ENCODE results near the gene CLEC2L.
"Not testable (repeated sequence)": the region's sequence is repeated elsewhere in the genome, so short reads cannot be mapped to it uniquely, and the experiment has no call there.

The CLEC2L gene

DNA sequence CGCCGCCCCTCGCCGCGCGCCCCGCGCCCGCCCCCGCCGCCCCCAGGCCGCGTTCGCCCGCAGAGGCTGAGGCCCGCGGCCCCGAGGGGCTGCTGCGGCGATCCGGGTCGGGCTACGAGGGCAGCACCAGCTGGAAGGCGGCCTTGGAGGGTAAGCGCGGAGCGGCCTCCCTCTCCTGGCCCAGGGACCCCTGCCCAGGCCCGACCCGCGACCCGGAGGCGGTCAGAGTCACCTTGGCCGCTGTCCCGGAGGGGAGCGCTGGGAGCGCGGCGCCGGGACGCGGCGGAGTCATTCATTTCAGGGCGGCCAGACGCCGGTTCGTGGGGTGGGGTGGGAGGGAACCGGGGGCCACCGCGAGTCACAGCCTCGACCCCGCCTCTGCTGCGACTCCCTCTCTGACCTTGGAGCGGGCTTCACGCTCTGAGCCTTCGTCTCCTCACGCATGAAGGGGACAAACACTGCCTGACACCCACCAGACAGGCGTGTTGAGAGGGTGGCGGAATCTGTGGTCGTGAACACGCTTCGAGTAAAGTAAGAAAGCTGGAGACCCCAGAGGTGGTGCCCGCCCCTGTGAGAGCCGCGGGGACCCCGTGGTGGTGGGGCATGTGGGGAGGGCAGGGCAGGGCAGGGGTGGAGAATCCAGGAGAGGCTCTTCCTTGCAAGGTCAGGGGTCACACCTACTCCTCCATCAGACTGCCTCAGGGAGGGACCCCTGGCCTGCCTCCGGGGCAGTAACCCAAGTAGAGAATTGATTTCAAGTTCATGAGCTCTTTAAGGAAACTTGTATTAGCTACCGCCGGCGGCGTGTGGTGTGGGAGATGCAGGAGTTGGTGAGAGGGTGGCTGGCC, 707 bp downstream of the CLEC2L start:
- no peak for DNase-seq (ENCODE audit: low read depth)

DNA sequence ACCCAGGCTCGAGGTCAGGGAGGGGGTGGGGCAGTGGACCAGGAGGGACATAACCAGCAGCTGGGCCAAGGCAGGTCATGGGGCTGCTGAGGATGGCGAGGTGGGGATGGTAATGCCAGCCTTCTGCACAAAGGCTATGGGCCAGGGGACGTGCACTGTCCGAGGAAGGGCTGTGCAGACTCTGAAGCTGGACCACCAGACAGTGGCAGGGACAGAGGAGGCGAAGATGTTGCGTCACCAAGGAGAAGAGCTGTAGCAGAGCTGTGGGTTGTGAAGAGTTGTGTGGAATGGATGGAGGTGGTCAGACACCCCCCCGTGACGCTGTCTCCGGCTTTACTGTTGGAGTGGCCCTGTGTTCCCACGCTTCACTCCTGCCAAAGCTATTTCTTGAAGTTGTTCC, 1.8 kb downstream of the CLEC2L start:
- no peak for DNase-seq (ENCODE audit: low read depth)

DNA sequence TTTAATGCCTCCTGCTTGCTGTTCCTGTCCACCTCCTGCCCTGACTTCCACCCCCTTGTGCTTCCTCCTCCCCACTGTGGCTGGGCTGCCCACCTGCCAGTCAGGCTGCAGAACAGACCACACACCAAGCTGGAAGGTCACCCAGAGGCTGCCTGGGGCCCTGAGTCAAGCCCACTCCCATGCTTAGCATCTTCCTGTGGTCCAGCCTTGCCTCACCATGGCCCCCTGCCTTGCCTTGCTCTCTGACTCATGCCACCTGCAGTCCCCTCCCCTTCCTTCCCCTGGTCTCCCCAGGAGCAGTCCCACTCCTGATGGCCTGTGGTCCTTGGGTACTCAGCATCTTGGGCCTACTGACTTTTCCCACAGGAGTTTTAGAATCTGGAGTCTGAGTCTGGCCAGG, 2.3 kb downstream of the CLEC2L start:
- DNase-seq (ENCODE audit: low read depth): no peak

DNA sequence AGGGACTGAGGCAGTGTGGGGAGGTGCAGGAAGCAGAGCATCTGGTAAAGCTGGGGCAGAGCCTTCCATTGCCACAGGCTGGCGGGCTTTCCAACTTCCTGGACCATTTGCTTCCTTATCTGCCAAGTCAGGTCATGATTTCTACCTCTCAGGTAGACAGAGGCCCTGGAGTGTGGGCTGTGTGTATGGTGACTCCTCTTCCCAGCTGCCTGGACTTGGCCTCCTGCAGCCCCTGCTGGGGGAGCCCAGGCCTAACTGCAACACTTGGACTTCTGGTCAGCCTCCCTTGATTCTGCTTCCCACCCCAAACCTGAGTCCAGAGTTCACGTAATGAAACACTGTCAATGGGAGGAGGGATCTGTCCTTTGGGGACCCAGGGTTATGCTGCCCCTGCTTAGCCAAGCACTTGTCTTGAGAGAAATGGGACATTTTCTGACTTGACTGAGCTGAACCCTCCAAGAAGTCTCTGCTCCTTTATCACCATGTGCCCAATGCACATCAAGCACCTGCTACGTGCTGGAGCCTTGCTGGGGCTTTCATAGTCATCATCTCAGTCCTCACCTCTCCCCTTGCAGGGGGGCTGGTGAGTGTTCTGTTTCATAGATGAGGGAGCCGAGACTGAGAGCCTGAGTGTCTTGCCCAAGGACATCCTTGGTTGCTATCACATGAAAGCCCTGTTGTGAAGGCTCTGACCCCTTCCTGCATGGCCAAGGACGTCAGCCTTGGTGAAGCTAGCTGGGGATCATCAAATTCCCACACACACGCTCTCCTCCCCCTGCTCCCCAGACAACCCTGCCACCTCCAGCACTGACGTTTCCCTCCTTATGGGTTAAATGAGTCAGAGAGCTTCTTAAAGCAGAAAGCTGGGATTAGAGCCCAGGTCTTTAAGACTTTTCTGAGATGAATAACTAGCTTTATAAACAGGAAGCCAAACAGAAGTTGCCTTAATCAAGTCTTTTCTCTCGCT, 3.4 kb downstream of the CLEC2L start:
- DNase-seq (ENCODE audit: low read depth): peak; percentile 92

DNA sequence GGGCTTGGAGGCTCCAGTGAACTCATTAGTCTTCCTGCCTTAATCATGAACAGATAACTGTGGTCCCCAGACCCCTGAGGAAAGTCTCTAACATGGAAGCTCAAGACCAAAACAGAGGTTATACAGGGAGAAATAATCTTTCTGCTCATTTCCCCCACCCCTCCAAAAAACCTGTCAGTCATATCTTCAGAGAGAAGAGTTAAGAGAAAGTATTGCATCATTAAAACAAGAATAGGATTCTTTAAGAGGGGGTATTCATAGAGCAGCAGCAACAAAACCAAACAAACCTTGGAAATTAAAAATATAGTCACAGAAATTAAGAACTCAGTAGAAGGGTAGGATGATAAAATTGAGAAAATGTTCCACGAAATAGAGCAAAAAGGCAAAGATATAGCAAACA, 7.6 kb downstream of the CLEC2L start:
- no peak for DNase-seq (ENCODE audit: low read depth)

DNA sequence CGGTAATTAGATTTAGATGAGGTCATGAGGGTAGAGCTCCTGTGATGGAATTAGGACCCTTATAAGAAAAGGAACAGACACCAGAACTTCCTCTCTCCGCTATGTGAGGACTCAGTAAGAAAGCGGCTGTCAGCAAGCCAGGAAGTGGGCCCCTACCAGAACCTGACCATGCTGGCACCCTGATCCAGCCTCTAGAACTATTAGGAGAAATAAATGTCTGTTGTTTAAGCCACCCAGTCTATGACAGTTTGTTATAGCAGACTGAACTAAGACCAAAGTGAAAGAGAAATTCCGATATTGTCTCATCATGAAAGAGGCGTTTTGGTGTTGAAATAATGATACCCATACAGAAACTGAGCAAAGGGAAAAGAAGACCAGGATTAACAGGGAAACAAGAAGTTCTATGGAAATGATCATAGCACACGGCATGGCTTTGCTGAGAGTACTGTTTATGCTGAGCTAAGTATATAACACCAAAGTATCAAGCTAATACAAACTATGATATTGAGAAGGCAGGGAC, 9.2 kb downstream of the CLEC2L start:
- no peak for DNase-seq (ENCODE audit: low read depth)

DNA sequence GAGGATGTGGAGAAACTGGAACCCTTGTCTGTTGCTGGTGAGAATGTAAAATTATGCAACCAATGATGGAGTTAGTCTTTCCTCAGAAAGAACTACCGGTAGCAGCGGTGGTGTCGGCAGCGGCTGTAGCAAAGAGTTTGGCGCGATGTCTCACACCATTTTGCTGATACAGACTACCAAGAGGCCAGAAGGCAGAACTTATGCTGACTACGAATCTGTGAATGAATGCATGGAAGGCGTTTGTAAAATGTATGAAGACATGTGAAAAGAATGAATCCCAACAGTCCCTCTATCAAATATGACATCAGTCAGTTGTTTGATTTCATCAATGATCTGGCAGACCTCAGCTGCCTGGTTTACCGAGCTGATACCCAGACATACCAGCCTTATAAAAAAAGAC, 10.6 kb downstream of the CLEC2L start:
- no peak for DNase-seq (ENCODE audit: low read depth)

DNA sequence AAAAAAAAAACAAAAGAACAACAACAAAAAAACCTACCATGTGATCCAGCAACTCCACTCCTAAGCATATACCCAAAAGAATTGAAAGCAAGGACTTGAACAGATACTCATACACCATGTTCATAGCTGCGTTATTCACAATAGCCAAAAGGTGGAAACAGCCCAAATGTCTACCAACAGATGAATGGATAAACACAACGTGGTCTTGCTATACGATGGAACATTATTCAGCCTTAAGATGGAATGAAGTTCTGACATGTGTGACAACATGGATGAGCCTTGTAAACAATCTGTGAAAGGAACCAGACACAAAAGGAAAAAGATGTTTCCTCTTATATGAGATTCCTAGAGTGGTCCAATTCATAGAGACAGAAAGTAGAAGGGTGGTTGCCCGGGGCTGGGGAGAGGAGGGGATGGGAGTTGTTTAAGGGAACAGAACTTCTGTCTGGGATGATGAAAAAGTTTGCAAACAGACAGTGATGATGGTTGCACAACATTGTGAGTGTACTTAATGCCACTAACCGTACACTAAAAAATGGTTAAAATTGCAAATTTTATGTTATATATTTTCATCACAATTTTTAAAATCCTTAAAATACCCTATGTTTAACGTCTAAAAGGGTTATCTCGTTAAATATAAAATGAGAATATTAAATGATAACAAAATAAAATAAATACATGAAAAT, 11.6 kb downstream of the CLEC2L start:
- no peak for DNase-seq (ENCODE audit: low read depth)

DNA sequence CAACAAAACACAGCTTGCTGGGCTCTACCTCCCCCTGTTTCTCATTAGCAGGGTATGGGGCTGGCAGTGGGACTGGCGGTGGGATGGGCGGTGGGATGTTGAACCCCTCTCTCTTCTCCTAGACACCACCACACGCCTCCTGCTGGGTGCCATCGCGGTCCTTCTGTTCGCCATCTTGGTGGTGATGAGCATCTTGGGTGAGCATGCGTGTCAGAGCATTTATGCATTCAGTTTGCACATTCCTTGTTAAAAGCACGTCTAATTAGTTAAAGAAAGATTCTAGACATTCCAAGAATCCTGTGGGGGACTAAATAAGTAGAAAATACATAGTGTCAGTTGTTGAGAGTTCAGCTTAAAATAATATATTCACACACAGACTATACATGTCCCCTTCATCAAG, 12.7 kb downstream of the CLEC2L start:
- no peak for DNase-seq (ENCODE audit: low read depth)

DNA sequence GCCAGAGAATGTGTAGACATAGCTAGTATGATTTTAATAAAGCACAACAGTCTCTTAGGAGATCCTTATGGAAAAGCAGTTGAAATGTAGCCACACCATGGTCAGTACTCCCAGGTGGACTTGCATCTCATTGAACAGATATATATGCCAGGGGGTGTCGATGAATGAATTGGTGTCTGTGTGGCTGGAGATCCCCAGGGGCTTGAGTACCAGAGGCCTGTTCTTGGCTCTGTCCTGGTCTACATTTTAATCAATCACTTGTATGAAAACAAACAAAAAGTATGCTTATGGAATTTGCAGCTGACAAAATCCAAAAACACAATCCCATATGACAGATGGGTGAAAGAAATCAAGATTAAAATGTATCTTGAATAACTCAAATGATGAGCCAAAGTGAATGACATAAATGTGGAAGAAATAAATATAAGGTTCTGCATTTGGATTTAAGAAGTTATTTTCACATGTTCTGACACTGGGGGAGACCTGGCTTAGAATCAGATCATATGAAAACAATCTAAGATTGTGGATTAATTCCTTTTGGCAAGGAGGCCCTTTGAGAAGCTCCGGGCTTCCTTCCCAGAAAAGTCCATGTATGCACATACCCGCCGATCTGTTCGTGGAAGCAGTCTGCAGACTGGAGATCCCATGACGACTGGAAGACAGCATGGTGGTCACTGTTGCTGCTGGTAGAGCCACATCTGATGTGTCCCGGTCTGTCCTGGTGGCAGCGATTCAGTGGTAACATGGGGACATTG, 15.6 kb downstream of the CLEC2L start:
- DNase-seq (ENCODE audit: low read depth): no peak

DNA sequence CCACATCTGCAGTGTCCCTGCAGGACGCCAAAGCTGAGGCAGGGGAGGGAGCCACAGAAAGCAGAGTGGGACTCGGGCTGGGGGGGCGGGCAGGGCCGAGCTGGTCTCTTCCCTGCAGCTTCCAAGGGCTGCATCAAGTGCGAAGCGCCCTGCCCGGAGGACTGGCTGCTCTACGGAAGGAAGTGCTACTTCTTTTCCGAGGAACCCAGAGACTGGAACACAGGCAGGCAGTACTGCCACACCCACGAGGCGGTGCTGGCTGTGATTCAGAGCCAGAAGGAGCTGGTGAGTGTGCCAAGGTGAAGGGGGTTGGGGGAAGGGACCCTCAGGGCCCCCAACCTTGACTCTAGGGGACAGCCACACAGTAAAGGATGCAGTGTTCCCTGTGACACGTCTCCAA, 16.7 kb downstream of the CLEC2L start:
- DNase-seq (ENCODE audit: low read depth): no peak

DNA sequence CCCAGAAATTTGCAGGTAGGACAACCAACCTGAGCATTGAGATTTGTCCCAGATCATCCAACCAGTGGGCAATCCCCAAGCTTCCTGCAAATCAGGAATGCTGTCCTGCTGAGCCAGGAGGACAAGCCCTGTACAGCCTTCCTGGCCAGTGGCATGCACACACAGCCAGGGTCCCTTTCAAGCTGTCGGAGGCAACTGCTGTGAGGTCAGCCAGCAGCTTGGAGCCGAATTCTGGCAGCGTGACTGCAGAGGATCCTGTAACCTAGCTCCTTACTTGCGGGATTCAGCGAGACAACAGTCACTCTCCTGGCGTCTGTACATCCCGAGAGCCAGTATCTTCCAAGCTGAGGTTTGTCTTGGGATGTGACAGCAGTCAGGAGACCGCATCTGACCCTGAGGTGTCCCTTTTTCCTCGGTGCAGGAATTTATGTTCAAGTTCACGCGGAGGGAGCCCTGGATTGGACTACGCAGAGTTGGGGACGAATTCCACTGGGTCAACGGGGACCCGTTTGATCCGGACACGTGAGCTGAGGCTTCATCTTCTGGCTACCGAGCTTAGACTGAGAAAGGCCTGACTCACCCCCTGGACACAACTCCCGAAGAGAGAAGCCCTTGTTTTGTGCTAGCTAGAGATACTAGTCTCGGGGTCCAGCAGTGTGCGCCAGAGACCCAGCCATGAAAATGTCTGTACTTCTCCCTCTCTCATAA, 18.3 kb downstream of the CLEC2L start:
- DNase-seq (ENCODE audit: low read depth): peak; percentile 11

DNA sequence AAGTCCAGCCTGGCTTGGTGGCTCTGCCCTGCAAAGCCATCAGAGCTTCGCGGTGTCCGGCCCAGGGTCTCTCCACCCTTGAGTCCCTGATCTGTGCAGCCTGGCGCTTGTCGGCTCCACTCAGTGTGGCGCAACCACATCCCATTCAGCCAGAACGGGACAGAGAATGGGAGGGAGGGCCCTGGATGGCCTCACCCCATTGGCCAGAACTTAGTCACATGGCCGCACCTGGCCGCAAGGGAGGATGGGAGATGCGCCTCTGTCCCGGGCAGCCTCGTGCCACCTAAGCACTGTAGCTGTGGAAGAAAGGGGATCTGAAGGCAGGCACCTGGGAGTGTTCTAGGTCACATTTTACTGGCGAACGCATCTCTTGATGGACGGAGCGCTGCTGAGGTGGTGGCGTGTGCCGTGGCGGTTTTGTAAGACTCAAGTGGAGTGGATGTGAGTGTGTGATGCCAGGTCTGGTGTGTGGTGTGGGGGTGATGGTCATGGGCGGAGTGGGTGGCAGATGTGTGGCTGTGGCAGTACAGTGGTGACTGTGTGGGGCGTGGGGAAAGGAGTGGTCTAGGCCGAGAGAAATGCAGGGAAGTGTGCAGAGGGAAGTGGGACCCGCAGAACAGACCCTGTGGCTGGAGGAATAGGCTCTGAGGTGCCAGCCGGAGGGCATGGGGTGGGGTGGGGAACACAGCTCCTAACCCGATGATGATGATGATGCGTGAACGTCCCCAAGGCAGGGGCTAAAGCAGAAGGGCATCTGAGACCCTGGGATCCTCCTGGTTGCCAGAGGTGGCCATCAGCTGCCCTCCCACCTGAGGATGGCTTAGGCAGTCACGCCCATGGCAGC, 19.0 kb downstream of the CLEC2L start:
- no peak for DNase-seq (ENCODE audit: low read depth)

DNA sequence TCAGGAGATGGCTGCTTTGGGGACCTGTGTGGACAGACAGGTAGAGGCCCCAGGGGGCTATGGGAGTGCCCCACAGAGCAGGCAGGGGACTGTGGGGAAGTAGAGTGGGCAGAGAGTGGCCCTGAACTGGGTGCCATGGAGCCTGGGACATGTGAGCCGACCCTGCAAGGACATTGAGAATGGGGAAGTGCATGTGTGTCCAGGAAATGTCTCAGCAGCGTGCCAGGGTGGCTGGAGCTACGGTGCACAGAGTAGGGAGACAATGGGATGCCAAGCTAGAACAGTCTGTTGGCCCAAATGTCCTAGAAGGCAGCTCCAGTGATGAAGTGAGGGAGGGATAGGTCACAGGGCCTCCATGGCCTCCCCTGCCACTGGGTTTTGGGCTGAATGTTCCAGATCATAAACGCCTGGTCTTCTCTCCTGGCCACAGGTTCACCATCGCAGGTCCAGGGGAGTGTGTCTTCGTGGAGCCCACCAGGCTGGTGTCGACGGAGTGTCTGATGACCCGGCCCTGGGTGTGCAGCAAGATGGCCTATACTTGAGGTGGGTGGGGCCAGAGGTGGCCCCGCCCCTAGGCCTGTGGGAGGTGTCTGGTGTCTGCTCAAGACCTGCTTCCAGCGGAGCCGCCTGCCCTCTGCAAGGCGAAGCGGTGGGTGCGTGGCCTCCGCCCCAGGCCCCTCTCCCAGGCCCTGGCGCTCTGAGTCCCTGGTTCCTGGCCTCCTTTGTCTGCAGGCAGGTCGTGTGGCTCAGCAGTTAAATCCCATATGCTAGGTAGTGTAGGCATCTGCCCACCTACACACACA, 20.5 kb downstream of the CLEC2L start:
- no peak for DNase-seq (ENCODE audit: low read depth)

DNA sequence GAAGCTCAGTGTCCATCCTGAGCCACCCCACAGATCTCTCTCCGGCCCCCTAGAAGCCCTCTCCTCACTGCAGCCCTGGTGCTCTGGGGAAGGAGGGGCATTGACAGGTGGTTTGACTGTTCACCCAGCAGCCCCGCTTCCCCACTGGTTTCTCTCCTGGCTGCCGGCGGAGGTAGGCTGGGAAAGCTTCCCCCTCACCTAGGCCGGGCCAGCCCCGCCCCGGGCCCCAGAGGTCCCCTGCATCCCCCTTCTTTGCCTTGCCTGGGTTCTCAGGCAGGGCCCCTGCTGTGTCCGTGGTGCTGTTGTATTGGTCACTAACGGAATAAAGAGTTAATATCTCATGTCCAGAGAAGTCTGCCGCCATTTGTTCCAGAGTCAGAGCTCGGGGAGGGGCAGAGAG, 21.2 kb downstream of the CLEC2L start:
- no peak for DNase-seq (ENCODE audit: low read depth)

DNA sequence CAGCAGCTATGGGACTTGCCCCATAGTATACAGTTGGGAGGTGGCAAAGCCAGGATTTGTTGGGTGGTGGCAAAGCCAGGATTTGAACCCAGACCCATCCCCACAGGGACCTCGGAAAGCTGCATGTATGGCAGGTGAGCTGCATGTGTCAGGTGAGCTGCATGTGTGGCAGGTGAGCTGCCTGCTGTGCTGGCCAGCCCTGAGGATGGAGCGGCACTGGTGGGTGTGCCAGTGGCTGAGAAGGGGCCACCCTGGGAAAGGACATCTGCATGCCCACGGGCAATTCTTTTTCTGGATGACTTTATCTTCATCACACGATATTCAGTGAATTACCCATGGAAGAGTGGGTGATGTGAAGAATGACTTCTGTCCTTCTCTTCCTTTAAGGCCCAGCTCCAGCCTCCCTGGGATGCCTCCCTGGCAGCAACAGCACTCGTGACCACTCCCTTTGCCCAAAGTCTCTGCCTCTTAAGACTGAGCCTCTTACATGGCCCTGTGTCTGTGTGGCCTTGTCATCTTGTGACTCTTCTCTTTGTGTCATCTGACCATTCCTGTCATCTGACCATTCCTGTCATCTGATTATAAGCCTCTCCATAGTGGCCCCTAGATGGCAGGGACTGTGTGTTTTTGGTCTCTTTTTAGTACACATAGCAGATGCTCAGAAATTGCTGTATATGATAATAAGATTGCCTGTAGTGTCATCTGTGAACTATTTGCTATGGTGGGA, 25.0 kb downstream of the CLEC2L start:
- no peak for DNase-seq (ENCODE audit: low read depth)

DNA sequence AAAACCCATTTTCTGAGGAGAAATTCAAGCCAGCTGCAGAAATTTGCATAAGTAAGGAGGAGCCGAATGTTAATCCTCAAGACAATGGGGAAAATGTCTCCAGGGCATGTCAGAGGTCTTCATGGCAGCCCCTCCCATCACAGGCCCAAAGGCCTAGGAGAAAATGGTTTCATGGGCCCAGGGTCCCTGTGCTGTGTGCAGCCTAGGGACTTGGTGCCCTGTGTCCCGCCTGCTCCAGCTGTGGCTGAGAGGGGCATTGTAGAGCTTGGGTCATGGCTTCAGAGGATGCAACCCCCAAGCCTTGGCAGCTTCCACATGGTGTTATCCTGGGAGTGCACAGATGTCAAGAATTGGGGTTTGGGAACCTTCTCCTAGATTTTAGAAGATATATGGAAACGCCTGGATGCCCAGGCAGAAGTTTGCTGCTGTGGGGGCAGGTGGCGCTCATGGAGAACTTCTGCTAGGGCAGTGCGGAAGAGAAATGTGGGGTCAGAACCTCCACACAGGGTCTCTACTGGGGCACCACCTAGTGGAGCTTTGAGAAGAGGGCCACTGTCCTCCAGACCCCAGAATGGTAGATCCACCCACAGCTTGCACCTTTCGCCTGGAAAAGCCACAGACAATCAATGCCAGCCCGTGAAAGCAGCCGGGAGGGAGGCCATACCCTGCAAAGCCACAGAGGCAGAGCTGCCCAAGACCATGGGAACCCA, 30.7 kb downstream of the CLEC2L start:
- DNase-seq (ENCODE audit: low read depth): not testable (repeated sequence)

All from EH (cell line).